Measurements from ENCODE around the gene AMER3.

- TF ChIP-seq CTCF (conservative IDR thresholded peaks at IDR 0.05 in 1 of 2, IDR thresholded peaks at IDR 0.05 in 1 of 2; ENCODE audit: low read depth in 1 of 2, low read length in 2 of 2): no peak
- no peak for TF ChIP-seq EZH2 (IDR thresholded peaks at IDR 0.05; ENCODE audit: low read length, missing control alignments)
These were observed 13.0 kb downstream of the AMER3 start for GRCh38 chr2:130768191-130768855.

Data from fibroblast of lung (primary cell).